CD4-positive, alpha-beta memory T cell (primary cell): ENCODE measurements around the gene ARHGEF19. TPM values are rescaled to one million over a fixed set of nuclear protein-coding genes. Genes with fewer than 3 reads are reported as not detected.

Experiments used
- CTCF ChIA-PET: fragments of 350-600 bp; sonication (Branson Sonifier 250); formaldehyde crosslinking; loops from one replicate; lab custom pipeline; 2021; ENCODE audit warnings: inconsistent platforms; ENCODE audit not compliant: partially characterized antibody; lab: Charles Lee
- POLR2A ChIA-PET: fragments of 350-600 bp; sonication (Branson Sonifier 250); formaldehyde crosslinking; loops from one replicate; lab custom pipeline; 2021; ENCODE audit not compliant: partially characterized antibody; lab: Charles Lee
- DNase-seq, 5 donors: peaks; one replicate each; pipeline versions ENCODE4 v3.0.0 to v3.0.0-alpha.2; 2020 to 2022; ENCODE audit warnings: mixed read lengths in 1 of 5
- H3K27ac ChIP-seq: one replicate; pipeline ENCODE4 v1.7.0; 2013; ENCODE audit warnings: low read depth, low read length
- H3K27me3 ChIP-seq: 2 replicates; pipeline ENCODE4 v1.7.0; 2013; ENCODE audit warnings: mild to moderate bottlenecking, low read length, moderate library complexity; ENCODE audit not compliant: insufficient read depth
- H3K36me3 ChIP-seq: 2 replicates; pipeline ENCODE4 v1.7.0; 2013; ENCODE audit warnings: mild to moderate bottlenecking, low read length, moderate library complexity; ENCODE audit not compliant: insufficient read depth
- H3K4me1 ChIP-seq: 2 replicates; pipeline ENCODE4 v1.7.0; 2013; ENCODE audit warnings: mild to moderate bottlenecking, low read length, moderate library complexity; ENCODE audit not compliant: insufficient read depth
- H3K4me3 ChIP-seq, 2 donors: one replicate each; pipeline ENCODE4 v1.7.0; 2013; ENCODE audit warnings: low read length in 2 of 2, mild to moderate bottlenecking in 1 of 2
- H3K9me3 ChIP-seq, 2 donors: one replicate each; pipeline ENCODE4 v1.7.0; 2013; ENCODE audit warnings: low read length in 2 of 2, control low read depth in 1 of 2; ENCODE audit not compliant: control insufficient read depth in 1 of 2
- H3K27ac Mint-ChIP-seq, 7 donors: one replicate each; pipeline ENCODE4 v1.8.0; 2020 to 2021; ENCODE audit warnings: mixed read lengths in 7 of 7, mild to moderate bottlenecking in 6 of 7, inconsistent platforms in 3 of 7, moderate library complexity in 3 of 7
- H3K27me3 Mint-ChIP-seq, 2 donors: one replicate each; pipeline ENCODE4 v1.8.0; 2020 to 2021; ENCODE audit warnings: mixed read lengths in 2 of 2
- H3K36me3 Mint-ChIP-seq, 2 donors: one replicate each; pipeline ENCODE4 v1.8.0; 2020 to 2021; ENCODE audit warnings: mixed read lengths in 2 of 2, inconsistent platforms in 1 of 2, mild to moderate bottlenecking in 1 of 2
- H3K4me1 Mint-ChIP-seq, 4 donors: one replicate each; pipeline ENCODE4 v1.8.0; 2020 to 2021; ENCODE audit warnings: mixed read lengths in 4 of 4, mild to moderate bottlenecking in 1 of 4
- H3K4me3 Mint-ChIP-seq, 8 donors: one replicate each; pipeline ENCODE4 v1.8.0; 2020 to 2021; ENCODE audit warnings: mixed read lengths in 8 of 8, mild to moderate bottlenecking in 7 of 8, moderate library complexity in 6 of 8, inconsistent platforms in 3 of 8
- H3K9me3 Mint-ChIP-seq, 8 donors: one replicate each; pipeline ENCODE4 v1.8.0; 2020 to 2021; ENCODE audit warnings: mixed read lengths in 8 of 8, mild to moderate bottlenecking in 5 of 8, inconsistent platforms in 3 of 8, moderate library complexity in 1 of 8
- intact Hi-C: fragments of 100-400 bp; cut with micrococcal nuclease; formaldehyde crosslinking; loops from one replicate; pipeline ENCODE4 v1.15.1; 2023
- polyA plus RNA-seq, 2 donors: library from polyadenylated mRNA; unstranded; fragments of 300-500 nt; fragmentation: Illumina TruSeq; gene quantifications; one replicate each; pipeline ENCODE4 v1.2.3, GENCODE V29; 2021
- total RNA-seq, 2 experiments: library from RNA; stranded (reverse); gene quantifications; one replicate each; pipeline ENCODE4 v1.2.3, GENCODE V29; 2021

Gene ARHGEF19
- total and polyA plus RNA-seq, 4 experiments from 2014 or later = 7.6 to 16.7 (median 12.1) TPM

GRCh38 chr1:16254263-16254928 lies 41.9 kb upstream of the ARHGEF19 start:
- H3K27me3 Mint-ChIP-seq = no peaks in the 10 kb centered on the region

GRCh38 chr1:16253332-16253922 lies 41.0 kb upstream of the ARHGEF19 start:
- Histone ChIP-seq H3K36me3 (peaks cover 45% of the 10 kb centered on the region), H3K27me3 (no peaks in the 10 kb centered on the region), H3K27ac (no peak overlapping the region), H3K4me3 (no peak overlapping the region), H3K4me1 (peaks cover 11% of the 10 kb centered on the region), H3K9me3 (no peaks in the 10 kb centered on the region)
- peaks cover 30 to 58% of the 10 kb centered on the region in 2 donors for H3K36me3 Mint-ChIP-seq
- no peak overlapping the region for H3K4me3 Mint-ChIP-seq
- peak overlapping the region in 3 of 7 donors; percentile 29 to 82 (median 53) for H3K27ac Mint-ChIP-seq
- ChIA-PET CTCF (interaction anchor here (0.6 to 1.8 kb wide), 3 partner anchors 9 to 462 kb away, joined by 3 to 7 read pairs (median 4); no protein-coding TSS in a partner anchor), POLR2A (interaction anchor here (1.4 kb wide), 2 partner anchors 9 to 17 kb away, joined by 4 to 5 read pairs; partner anchors contain the start of gene CPLANE2)
- no peaks in the 10 kb centered on the region for H3K27me3 Mint-ChIP-seq
- intact Hi-C loops = no loop called here
- no peak for DNase-seq
- peaks cover 0 to 12% (median 2%) of the 10 kb centered on the region in 4 donors for H3K4me1 Mint-ChIP-seq
- no peaks in the 10 kb centered on the region for H3K9me3 Mint-ChIP-seq

More at GRCh38 chr1:16254263-16254928, 41.9 kb upstream of the ARHGEF19 start:
- peaks cover 30 to 62% of the 10 kb centered on the region in 2 donors for H3K36me3 Mint-ChIP-seq
- Histone ChIP-seq H3K9me3 (no peaks in the 10 kb centered on the region), H3K36me3 (peaks cover 45% of the 10 kb centered on the region), H3K4me1 (peaks cover 2% of the 10 kb centered on the region), H3K4me3 (no peak overlapping the region), H3K27ac (no peak overlapping the region), H3K27me3 (no peaks in the 10 kb centered on the region)
- H3K4me1 Mint-ChIP-seq = peaks cover 0 to 9% (median 1%) of the 10 kb centered on the region in 4 donors
- peak overlapping the region in 6 of 7 donors; percentile 58 to 81 (median 66) for H3K27ac Mint-ChIP-seq
- no peak for DNase-seq
- POLR2A ChIA-PET = interaction anchor here (1.4 kb wide), 2 partner anchors 10 to 18 kb away, joined by 4 to 5 read pairs; partner anchors contain the start of gene CPLANE2
- no peaks in the 10 kb centered on the region for H3K9me3 Mint-ChIP-seq
- CTCF ChIA-PET = interaction anchor here (0.9 to 1.8 kb wide), 3 partner anchors 10 to 182 kb away, joined by 3 to 7 read pairs (median 4); no protein-coding TSS in a partner anchor
- H3K4me3 Mint-ChIP-seq = no peak overlapping the region
- intact Hi-C loops = no loop called here

GRCh38 chr1:16252912-16253311 lies 40.5 kb upstream of the ARHGEF19 start:
- POLR2A ChIA-PET = no interaction called here
- no peak for DNase-seq
- no peak overlapping the region for H3K4me3 ChIP-seq
- no peaks in the 10 kb centered on the region for H3K9me3 ChIP-seq
- peaks cover 45% of the 10 kb centered on the region for H3K36me3 ChIP-seq
- CTCF ChIA-PET = interaction anchor here (0.6 kb wide), 1 partner anchor 462 kb away, joined by 3 read pairs; no protein-coding TSS in a partner anchor
- H3K4me3 Mint-ChIP-seq = no peak overlapping the region
- no peaks in the 10 kb centered on the region for H3K27me3 ChIP-seq
- no peaks in the 10 kb centered on the region for H3K9me3 Mint-ChIP-seq
- peaks cover 0 to 12% (median 2%) of the 10 kb centered on the region in 4 donors for H3K4me1 Mint-ChIP-seq
- H3K27ac Mint-ChIP-seq = peak overlapping the region in 2 of 7 donors; percentile 12 to 58
- H3K27ac ChIP-seq = no peak overlapping the region
- peaks cover 30 to 58% of the 10 kb centered on the region in 2 donors for H3K36me3 Mint-ChIP-seq
- intact Hi-C loops = no loop called here
- no peaks in the 10 kb centered on the region for H3K27me3 Mint-ChIP-seq
- peaks cover 11% of the 10 kb centered on the region for H3K4me1 ChIP-seq

- Histone ChIP-seq H3K36me3 (peaks cover 48% of the 10 kb centered on the region), H3K27me3 (no peaks in the 10 kb centered on the region), H3K4me1 (peaks cover 11% of the 10 kb centered on the region), H3K9me3 (no peaks in the 10 kb centered on the region), H3K27ac (no peak overlapping the region), H3K4me3 (no peak overlapping the region)
- Mint-ChIP-seq H3K9me3 (no peaks in the 10 kb centered on the region), H3K27ac (no peak overlapping the region), H3K27me3 (no peaks in the 10 kb centered on the region), H3K4me3 (no peak overlapping the region), H3K36me3 (peaks cover 30 to 63% of the 10 kb centered on the region in 2 donors), H3K4me1 (peaks cover 0 to 12% (median 2%) of the 10 kb centered on the region in 4 donors)
- intact Hi-C loops = no loop called here
- CTCF ChIA-PET = no interaction called here
- no peak for DNase-seq
- POLR2A ChIA-PET = no interaction called here
Measured at GRCh38 chr1:16251381-16251780, 38.9 kb upstream of the ARHGEF19 start.

GRCh38 chr1:16250524-16251251 lies 38.2 kb upstream of the ARHGEF19 start:
- peaks cover 27 to 60% of the 10 kb centered on the region in 2 donors for H3K36me3 Mint-ChIP-seq
- H3K36me3 ChIP-seq = peaks cover 45% of the 10 kb centered on the region
- no peak overlapping the region for H3K27ac ChIP-seq
- POLR2A ChIA-PET = no interaction called here
- H3K27ac Mint-ChIP-seq = peak overlapping the region in 2 of 7 donors; percentile 2 to 32
- H3K4me3 Mint-ChIP-seq = no peak overlapping the region
- peaks cover 11% of the 10 kb centered on the region for H3K4me1 ChIP-seq
- CTCF ChIA-PET = no interaction called here
- no peaks in the 10 kb centered on the region for H3K9me3 ChIP-seq
- peaks cover 0 to 12% (median 2%) of the 10 kb centered on the region in 4 donors for H3K4me1 Mint-ChIP-seq
- intact Hi-C loops = no loop called here
- no peak overlapping the region for H3K4me3 ChIP-seq
- no peaks in the 10 kb centered on the region for H3K27me3 Mint-ChIP-seq
- H3K9me3 Mint-ChIP-seq = no peaks in the 10 kb centered on the region
- DNase-seq = no peak
- no peaks in the 10 kb centered on the region for H3K27me3 ChIP-seq

GRCh38 chr1:16249596-16250241 lies 37.3 kb upstream of the ARHGEF19 start:
- DNase-seq = no peak
- H3K4me1 ChIP-seq = peaks cover 11% of the 10 kb centered on the region
- Mint-ChIP-seq H3K36me3 (peaks cover 21 to 50% of the 10 kb centered on the region in 2 donors), H3K4me1 (peaks cover 0 to 11% (median 2%) of the 10 kb centered on the region in 4 donors), H3K9me3 (no peaks in the 10 kb centered on the region), H3K27me3 (no peaks in the 10 kb centered on the region), H3K4me3 (no peak overlapping the region), H3K27ac (peak overlapping the region; percentile 8 to 87 (median 30))
- H3K27ac ChIP-seq = no peak overlapping the region
- H3K27me3 ChIP-seq = no peaks in the 10 kb centered on the region
- no peaks in the 10 kb centered on the region for H3K9me3 ChIP-seq
- POLR2A ChIA-PET = no interaction called here
- H3K36me3 ChIP-seq = peaks cover 36% of the 10 kb centered on the region
- CTCF ChIA-PET = interaction anchor here (0.8 to 2.6 kb wide), 4 partner anchors 11 to 167 kb away, joined by 3 to 10 read pairs (median 3); partner anchors contain the start of gene CPLANE2
- intact Hi-C loops = no loop called here
- H3K4me3 ChIP-seq = no peak overlapping the region
